ENCODE data around the gene CRY2. TPM values are rescaled to one million over a fixed set of nuclear protein-coding genes. Genes with fewer than 3 reads are reported as not detected.
A peak's percentile ranks its signal among the peaks of the same experiment; 100 is the strongest.

The CRY2 gene
- total RNA-seq, 1 experiment from 2014 or later, result 16.1 TPM

GRCh38 chr11:45930031-45930794 lies 82.9 kb downstream of the CRY2 start:
- Histone ChIP-seq H3K4me3 (no peak overlapping the region), H3K36me3 (peaks cover 17% of the 10 kb centered on the region; the same call in 1 of the 2 replicates), H3K27me3 (replicated peaks) (peaks cover under 1% of the 10 kb centered on the region; the same call in 1 of the 2 replicates), H3K4me1 (replicated peaks) (no peaks in the 10 kb centered on the region), H3K9me3 (replicated peaks) (no peaks in the 10 kb centered on the region), H3K27ac (no peak overlapping the region)
- DNase-seq (ENCODE audit: low read depth in 1 of 2, low spot score in 2 of 2), result peak in 1 of 2 experiments; percentile 48

DNA sequence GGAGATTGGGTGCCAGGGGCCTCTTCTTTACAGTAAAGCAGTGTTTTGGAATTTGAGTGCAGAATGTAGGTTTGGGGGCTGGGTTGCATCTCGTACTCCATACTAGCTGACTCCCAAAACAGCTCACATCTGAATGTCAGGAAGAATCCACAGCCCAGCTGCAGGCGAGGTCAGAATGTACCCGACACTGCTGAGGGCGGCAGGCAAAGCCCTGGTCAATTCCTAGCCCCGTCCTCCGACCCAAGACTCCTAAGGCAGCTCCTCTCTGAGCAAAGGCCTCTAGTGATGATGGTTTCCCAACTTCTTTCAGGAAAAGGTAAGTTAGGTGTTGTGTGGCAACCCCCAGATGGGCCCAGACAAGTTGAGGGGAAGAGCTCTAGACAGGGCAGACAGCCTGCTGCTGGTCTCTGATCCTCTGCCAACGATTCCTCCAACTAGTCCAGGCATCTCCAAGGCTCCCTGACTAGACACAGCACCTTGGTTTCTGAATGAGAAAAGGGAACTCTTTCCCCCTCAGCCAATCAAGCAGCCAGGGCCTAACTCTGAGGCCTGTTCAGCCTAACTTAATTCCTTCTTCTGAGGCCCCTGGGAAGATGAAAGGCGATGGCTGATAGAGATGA lies 83.8 kb downstream of the CRY2 start:
- Histone ChIP-seq H3K36me3 (peaks cover 23% of the 10 kb centered on the region; the same call in 1 of the 2 replicates), H3K27ac (no peak overlapping the region), H3K9me3 (replicated peaks) (no peaks in the 10 kb centered on the region), H3K4me3 (no peak overlapping the region), H3K4me1 (replicated peaks) (no peaks in the 10 kb centered on the region), H3K27me3 (replicated peaks) (no peaks in the 10 kb centered on the region; the same call in 1 of the 2 replicates)
- no peak for DNase-seq (ENCODE audit: low read depth in 1 of 2, low spot score in 2 of 2)

DNA sequence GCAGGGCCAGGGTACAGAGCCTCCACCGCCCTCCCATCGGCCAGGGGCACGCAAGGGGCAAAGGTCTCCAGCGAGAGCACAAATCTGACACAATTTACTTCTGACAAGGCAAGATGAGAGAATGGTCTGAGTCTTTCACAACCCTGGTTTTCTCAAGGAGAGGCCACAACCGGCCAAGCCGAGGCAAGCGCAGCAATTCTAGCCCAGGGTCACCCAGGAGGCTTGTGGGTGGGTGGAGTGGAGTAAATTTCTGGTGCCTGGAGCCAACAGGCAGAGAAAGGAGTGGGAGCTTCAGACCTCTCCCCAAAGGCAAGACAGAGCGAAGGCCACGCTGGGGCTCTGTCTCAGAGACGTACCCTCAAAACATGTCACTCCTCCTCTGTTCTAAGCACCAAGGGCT lies 84.5 kb downstream of the CRY2 start:
- DNase-seq (ENCODE audit: low read depth in 1 of 2, low spot score in 2 of 2), result no peak
- H3K27me3 ChIP-seq (replicated peaks), result no peaks in the 10 kb centered on the region
- H3K27ac ChIP-seq, result no peak overlapping the region
- H3K4me3 ChIP-seq, result no peak overlapping the region
- peaks cover 23% of the 10 kb centered on the region; the same call in 1 of the 2 replicates for H3K36me3 ChIP-seq
- no peaks in the 10 kb centered on the region for H3K4me1 ChIP-seq (replicated peaks)
- H3K9me3 ChIP-seq (replicated peaks), result no peaks in the 10 kb centered on the region

- Histone ChIP-seq H3K27ac (no peak overlapping the region), H3K27me3 (replicated peaks) (no peaks in the 10 kb centered on the region), H3K4me1 (replicated peaks) (no peaks in the 10 kb centered on the region), H3K9me3 (replicated peaks) (no peaks in the 10 kb centered on the region), H3K4me3 (no peak overlapping the region), H3K36me3 (peaks cover 23% of the 10 kb centered on the region; the same call in 1 of the 2 replicates)
- peak in 1 of 2 experiments; percentile 28 for DNase-seq (ENCODE audit: low read depth in 1 of 2, low spot score in 2 of 2)
Measured at GRCh38 chr11:45932217-45932616, 84.9 kb downstream of the CRY2 start.

Other genes starting within 250 kb of the CRY2 start
- gene CHST1, start 181.9 kb upstream of the CRY2 start, total RNA-seq (2014; rRNA removed; shearing (Covaris generic)), result not detected in 2 replicates
- gene SLC35C1, start 42.3 kb upstream of the CRY2 start, total RNA-seq (2014; rRNA removed; shearing (Covaris generic)), result 11.5 and 11.8 TPM in 2 replicates
- 2.6 and 4.3 TPM in 2 replicates for gene MAPK8IP1, start 38.2 kb downstream of the CRY2 start, total RNA-seq (2014; rRNA removed; shearing (Covaris generic))
- 0.21 TPM in 1 of 2 replicates, not detected in the other for gene FREY1, start 59.8 kb downstream of the CRY2 start, total RNA-seq (2014; rRNA removed; shearing (Covaris generic))
- gene PEX16, start 70.4 kb downstream of the CRY2 start, total RNA-seq (2014; rRNA removed; shearing (Covaris generic)), result 33.4 and 33.9 TPM in 2 replicates
- not detected in 2 replicates for gene LARGE2, start 75.2 kb downstream of the CRY2 start, total RNA-seq (2014; rRNA removed; shearing (Covaris generic))

Data from SJSA1 (cell line).